ENCODE measurements around the gene NEK1. TPM values are rescaled to one million over a fixed set of nuclear protein-coding genes. Genes with fewer than 3 reads are reported as not detected.

The NEK1 gene, protein sequence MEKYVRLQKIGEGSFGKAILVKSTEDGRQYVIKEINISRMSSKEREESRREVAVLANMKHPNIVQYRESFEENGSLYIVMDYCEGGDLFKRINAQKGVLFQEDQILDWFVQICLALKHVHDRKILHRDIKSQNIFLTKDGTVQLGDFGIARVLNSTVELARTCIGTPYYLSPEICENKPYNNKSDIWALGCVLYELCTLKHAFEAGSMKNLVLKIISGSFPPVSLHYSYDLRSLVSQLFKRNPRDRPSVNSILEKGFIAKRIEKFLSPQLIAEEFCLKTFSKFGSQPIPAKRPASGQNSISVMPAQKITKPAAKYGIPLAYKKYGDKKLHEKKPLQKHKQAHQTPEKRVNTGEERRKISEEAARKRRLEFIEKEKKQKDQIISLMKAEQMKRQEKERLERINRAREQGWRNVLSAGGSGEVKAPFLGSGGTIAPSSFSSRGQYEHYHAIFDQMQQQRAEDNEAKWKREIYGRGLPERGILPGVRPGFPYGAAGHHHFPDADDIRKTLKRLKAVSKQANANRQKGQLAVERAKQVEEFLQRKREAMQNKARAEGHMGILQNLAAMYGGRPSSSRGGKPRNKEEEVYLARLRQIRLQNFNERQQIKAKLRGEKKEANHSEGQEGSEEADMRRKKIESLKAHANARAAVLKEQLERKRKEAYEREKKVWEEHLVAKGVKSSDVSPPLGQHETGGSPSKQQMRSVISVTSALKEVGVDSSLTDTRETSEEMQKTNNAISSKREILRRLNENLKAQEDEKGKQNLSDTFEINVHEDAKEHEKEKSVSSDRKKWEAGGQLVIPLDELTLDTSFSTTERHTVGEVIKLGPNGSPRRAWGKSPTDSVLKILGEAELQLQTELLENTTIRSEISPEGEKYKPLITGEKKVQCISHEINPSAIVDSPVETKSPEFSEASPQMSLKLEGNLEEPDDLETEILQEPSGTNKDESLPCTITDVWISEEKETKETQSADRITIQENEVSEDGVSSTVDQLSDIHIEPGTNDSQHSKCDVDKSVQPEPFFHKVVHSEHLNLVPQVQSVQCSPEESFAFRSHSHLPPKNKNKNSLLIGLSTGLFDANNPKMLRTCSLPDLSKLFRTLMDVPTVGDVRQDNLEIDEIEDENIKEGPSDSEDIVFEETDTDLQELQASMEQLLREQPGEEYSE (N-terminal part only)
- total RNA-seq: 11.0 TPM

DNA sequence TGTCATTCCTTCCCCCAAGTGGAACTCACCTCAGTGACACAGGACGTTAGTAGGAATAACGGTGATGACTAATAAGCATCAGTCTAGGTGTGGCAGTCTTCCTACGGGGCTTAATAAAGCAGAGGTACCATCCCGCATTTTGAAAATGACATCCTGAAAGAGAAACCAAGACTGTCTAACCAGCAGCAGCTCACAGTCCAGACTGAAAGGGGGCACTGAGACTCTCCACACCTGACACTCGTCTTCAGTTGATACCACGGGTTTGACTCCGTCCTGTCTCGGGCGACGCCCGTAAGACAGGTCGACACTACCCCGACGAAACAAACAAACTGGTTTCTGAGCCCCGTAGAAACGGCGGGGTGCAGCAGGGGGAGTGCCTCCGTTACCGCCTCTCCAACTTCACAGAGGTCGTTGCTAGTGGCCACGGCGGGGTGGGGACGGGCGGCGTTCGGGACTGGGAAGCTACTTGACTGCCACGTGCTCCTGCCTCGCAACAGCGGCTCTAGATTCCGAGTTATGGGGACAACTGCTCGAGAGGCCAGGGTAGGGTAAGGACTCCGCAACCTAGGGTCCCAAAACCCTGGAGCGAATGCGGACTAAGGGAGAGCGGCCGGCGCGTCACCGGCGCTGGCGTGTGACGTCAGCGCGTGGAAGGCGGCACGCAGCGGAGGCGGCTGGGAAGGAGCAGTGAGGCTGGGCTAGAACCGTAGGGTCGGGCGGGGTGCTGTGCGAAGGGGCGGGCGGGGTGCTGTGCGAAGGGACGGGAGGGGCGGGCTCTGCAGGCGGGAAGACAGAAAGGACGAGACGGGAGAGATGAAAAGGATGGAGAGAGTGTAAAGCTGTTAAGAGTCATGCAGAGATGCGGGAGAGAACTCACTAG lies at the start of gene NEK1:
TSS of gene NEK1 (minus strand) at position 593 of the 880 bp plus-strand sequence. CDS start 9,953 bp downstream, outside the sequence.
- Histone ChIP-seq H3K4me3 (peak within 1 kb of the TSS; percentile 74 to 88), H3K27me3 (no peaks in the 10 kb centered on the region), H3K4me1 (peaks cover 0 to 9% of the 10 kb centered on the region in 2 donors), H3K27ac (peak within 1 kb of the TSS; percentile 90 to 97), H3K9me3 (no peaks in the 10 kb centered on the region), H3K36me3 (no peaks in the 10 kb centered on the region)
- TF ChIP-seq, protein P1, sequence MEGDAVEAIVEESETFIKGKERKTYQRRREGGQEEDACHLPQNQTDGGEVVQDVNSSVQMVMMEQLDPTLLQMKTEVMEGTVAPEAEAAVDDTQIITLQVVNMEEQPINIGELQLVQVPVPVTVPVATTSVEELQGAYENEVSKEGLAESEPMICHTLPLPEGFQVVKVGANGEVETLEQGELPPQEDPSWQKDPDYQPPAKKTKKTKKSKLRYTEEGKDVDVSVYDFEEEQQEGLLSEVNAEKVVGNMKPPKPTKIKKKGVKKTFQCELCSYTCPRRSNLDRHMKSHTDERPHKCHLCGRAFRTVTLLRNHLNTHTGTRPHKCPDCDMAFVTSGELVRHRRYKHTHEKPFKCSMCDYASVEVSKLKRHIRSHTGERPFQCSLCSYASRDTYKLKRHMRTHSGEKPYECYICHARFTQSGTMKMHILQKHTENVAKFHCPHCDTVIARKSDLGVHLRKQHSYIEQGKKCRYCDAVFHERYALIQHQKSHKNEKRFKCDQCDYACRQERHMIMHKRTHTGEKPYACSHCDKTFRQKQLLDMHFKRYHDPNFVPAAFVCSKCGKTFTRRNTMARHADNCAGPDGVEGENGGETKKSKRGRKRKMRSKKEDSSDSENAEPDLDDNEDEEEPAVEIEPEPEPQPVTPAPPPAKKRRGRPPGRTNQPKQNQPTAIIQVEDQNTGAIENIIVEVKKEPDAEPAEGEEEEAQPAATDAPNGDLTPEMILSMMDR (IDR thresholded peaks at IDR 0.05): no peak
- DNase-seq (ENCODE audit: low spot score in 2 of 2): peak; percentile 18 to 92
- intact Hi-C loops (cut with DNase I): loop anchor here (1.0 to 5.0 kb wide), 4 partner anchors 8 to 415 kb away; partner anchors contain the start of genes CLCN3, HPF1 and MFAP3L

- H3K27ac ChIP-seq: no peak overlapping the region
- no peak overlapping the region for H3K4me3 ChIP-seq
These were observed 49.4 kb upstream of the NEK1 start for GRCh38 chr4:169661761-169662160.

DNA sequence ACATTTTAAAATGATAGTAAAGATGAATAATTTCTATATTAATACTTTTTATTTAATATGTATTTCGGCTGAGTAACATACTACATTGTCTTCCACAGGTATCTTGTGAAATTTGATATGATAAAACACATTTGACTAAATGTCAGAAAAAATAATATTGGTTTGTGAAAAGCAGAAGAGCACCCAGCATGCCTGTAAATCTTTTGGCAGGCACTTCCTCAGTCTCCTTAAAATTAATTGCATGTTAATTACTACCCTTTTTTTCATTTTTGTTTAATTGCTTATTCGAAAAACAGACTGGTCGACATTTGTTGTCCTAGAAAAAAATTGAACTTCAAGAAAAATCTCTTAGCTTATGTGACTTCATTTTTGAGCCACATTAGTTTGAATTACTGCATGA lies 48.5 kb upstream of the NEK1 start:
- peak overlapping the region in 1 of 2 donors; percentile 71 for H3K27ac ChIP-seq
- intact Hi-C loops (cut with DNase I): loop anchor here (2.0 to 5.0 kb wide), 3 partner anchors 40 to 96 kb away; partner anchors contain the start of genes CLCN3, HPF1 and NEK1
- H3K27me3 ChIP-seq: no peaks in the 10 kb centered on the region
- H3K36me3 ChIP-seq: no peaks in the 10 kb centered on the region
- DNase-seq (ENCODE audit: low spot score in 2 of 2): no peak
- H3K4me1 ChIP-seq: peaks cover 0 to 7% of the 10 kb centered on the region in 2 donors
- H3K4me3 ChIP-seq: no peak overlapping the region
- TF ChIP-seq, protein P1 (IDR thresholded peaks at IDR 0.05): no peak
- no peaks in the 10 kb centered on the region for H3K9me3 ChIP-seq

More at GRCh38 chr4:169661761-169662160, 49.4 kb upstream of the NEK1 start:
- H3K9me3 ChIP-seq: no peaks in the 10 kb centered on the region
- H3K36me3 ChIP-seq: no peaks in the 10 kb centered on the region
- H3K27me3 ChIP-seq: no peaks in the 10 kb centered on the region
- intact Hi-C loops (cut with DNase I): loop anchor here (2.0 to 5.0 kb wide), 3 partner anchors 41 to 96 kb away; partner anchors contain the start of genes CLCN3, HPF1 and NEK1
- TF ChIP-seq, protein P1 (IDR thresholded peaks at IDR 0.05): no peak
- peaks cover 0 to 7% of the 10 kb centered on the region in 2 donors for H3K4me1 ChIP-seq
- DNase-seq (ENCODE audit: low spot score in 2 of 2): no peak

GRCh38 chr4:169659716-169660670 lies 47.6 kb upstream of the NEK1 start:
- intact Hi-C loops (cut with DNase I): loop anchor here (2.0 to 5.0 kb wide), 3 partner anchors 39 to 97 kb away; partner anchors contain the start of genes CLCN3, HPF1 and NEK1
- no peaks in the 10 kb centered on the region for H3K9me3 ChIP-seq
- DNase-seq (ENCODE audit: low spot score in 2 of 2): peak; percentile 51 to 93
- no peaks in the 10 kb centered on the region for H3K27me3 ChIP-seq
- TF ChIP-seq, protein P1 (IDR thresholded peaks at IDR 0.05): no peak
- no peaks in the 10 kb centered on the region for H3K36me3 ChIP-seq
- H3K4me3 ChIP-seq: peak overlapping the region; percentile 42 to 61
- H3K27ac ChIP-seq: peak overlapping the region; percentile 37 to 71
- H3K4me1 ChIP-seq: peaks cover 0 to 7% of the 10 kb centered on the region in 2 donors
